Thoracic aorta (tissue), 2 donors: ENCODE results near the gene JMJD4. TPM values are rescaled to one million over a fixed set of nuclear protein-coding genes. Genes with fewer than 3 reads are reported as not detected.

ENCODE experiments used
- ATAC-seq: fragments of 150-250 bp; one replicate; pipeline ENCODE4 v1.8.0; 2017; ENCODE audit warnings: low read depth; ENCODE audit not compliant: insufficient number of reproducible peaks, low FRiP score
- DNase-seq: peaks from one replicate; pipeline ENCODE4 v3.0.0-alpha.2; 2020; ENCODE audit warnings: low spot score
- H3K27ac ChIP-seq, 2 donors: fragments of 200-600 bp; sonication (generic); 1 replicate in 1 of 2; 2 replicates in 1 of 2; pipeline ENCODE4 v1.5.1; 2016; ENCODE audit warnings: mild to moderate bottlenecking in 2 of 2, moderate library complexity in 2 of 2
- H3K27me3 ChIP-seq: fragments of 200-600 bp; sonication (generic); replicated peaks from 2 replicates; pipeline ENCODE4 v1.6.0; 2016; ENCODE audit warnings: mild to moderate bottlenecking; ENCODE audit not compliant: insufficient read depth
- H3K36me3 ChIP-seq: fragments of 200-600 bp; sonication (generic); one replicate; pipeline ENCODE4 v1.5.1; 2016
- H3K4me1 ChIP-seq, 2 donors: fragments of 200-600 bp; sonication (generic); 1 replicate in 1 of 2; 2 replicates in 1 of 2; pipeline versions ENCODE4 v1.5.1 to v1.6.0; 2016; ENCODE audit warnings: low read depth in 2 of 2, mild to moderate bottlenecking in 1 of 2; ENCODE audit not compliant: control insufficient read depth in 1 of 2
- H3K4me3 ChIP-seq: fragments of 200-600 bp; sonication (generic); 2 replicates; pipeline ENCODE4 v1.5.1; 2016; ENCODE audit warnings: mild to moderate bottlenecking
- H3K9me3 ChIP-seq: fragments of 200-600 bp; sonication (generic); 2 replicates; pipeline ENCODE4 v1.5.1; 2016
- total RNA-seq, 2 donors: library from RNA; depleted of rRNA; stranded (reverse); fragments of >200 nt; gene quantifications; one replicate each; pipeline versions ENCODE4 v1.1.0 to v1.2.3, GENCODE V29; 2016
- TF ChIP-seq, protein P1 (sequence below): fragments of 200-600 bp; sonication (generic); IDR thresholded peaks from one replicate; pipeline ENCODE4 v1.5.1; 2019; ENCODE audit warnings: antibody characterized with exemption

Gene JMJD4
- total RNA-seq, 2 donors from 2014 or later = 19.4 to 24.2 TPM

DNA sequence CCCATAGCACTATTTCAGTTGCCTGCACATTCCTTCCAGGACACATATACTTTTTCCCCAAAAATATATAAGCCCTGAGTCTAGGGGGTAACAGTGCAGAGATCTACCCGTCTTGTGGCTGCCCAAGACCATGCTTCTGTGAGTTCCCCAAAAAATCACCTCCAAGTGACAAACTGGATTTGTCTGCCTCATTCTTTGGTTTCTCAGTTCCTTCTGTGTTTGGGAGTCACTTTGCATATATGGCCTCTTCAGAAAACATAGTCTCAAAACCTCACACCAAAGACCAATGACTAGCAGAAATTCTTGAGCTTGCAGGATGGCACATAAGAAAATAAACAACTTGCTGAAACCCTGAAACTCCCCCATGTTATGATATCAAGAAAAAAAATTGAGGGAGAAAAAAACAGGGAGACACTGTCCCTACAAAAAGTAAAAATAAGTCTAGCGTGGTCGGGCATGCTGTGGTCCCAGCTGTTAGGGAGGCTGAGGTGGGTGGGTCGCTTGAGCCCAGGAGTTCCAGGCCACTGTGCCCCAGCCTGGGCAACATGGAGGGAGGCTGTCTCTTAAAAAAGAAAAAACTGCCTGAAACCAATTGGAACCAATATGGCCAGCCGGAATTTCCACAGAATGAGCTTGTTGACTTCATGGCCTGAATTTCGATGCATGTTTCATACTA, 8.0 kb downstream of the JMJD4 start:
- no peak for ATAC-seq
- H3K4me1 ChIP-seq = peaks cover 2 to 27% of the 10 kb centered on the region in 2 donors
- H3K36me3 ChIP-seq = peaks cover 2% of the 10 kb centered on the region
- TF ChIP-seq, protein P1, sequence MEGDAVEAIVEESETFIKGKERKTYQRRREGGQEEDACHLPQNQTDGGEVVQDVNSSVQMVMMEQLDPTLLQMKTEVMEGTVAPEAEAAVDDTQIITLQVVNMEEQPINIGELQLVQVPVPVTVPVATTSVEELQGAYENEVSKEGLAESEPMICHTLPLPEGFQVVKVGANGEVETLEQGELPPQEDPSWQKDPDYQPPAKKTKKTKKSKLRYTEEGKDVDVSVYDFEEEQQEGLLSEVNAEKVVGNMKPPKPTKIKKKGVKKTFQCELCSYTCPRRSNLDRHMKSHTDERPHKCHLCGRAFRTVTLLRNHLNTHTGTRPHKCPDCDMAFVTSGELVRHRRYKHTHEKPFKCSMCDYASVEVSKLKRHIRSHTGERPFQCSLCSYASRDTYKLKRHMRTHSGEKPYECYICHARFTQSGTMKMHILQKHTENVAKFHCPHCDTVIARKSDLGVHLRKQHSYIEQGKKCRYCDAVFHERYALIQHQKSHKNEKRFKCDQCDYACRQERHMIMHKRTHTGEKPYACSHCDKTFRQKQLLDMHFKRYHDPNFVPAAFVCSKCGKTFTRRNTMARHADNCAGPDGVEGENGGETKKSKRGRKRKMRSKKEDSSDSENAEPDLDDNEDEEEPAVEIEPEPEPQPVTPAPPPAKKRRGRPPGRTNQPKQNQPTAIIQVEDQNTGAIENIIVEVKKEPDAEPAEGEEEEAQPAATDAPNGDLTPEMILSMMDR = no peak
- peaks cover 7% of the 10 kb centered on the region for H3K9me3 ChIP-seq
- H3K4me3 ChIP-seq = no peak overlapping the region
- no peaks in the 10 kb centered on the region for H3K27me3 ChIP-seq
- DNase-seq = no peak
- no peak overlapping the region for H3K27ac ChIP-seq

DNA sequence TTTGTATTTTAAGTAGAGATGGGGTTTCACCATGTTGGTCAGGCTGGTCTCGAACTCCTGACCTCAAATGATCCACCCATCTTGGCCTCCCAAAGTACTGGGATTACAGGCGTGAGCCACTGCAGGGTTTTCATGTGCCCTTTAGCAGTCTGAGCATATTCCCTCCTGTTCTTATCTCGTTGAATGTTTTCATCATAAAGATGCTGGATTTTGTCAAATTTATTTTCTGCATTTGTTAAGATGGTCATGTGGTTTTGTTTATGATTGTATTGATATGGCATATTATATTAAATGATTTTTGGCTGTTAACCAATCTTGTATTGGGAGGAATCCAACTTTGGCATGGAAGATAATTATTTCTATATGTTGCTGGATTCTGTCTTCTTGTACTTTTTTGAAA, 8.8 kb downstream of the JMJD4 start:
- TF ChIP-seq, protein P1 = no peak
- no peaks in the 10 kb centered on the region for H3K36me3 ChIP-seq
- H3K27me3 ChIP-seq = no peaks in the 10 kb centered on the region
- no peak overlapping the region for H3K4me3 ChIP-seq
- peaks cover 12% of the 10 kb centered on the region for H3K9me3 ChIP-seq
- peaks cover 2 to 27% of the 10 kb centered on the region in 2 donors for H3K4me1 ChIP-seq
- DNase-seq = no peak
- no peak for ATAC-seq
- no peak overlapping the region for H3K27ac ChIP-seq

DNA sequence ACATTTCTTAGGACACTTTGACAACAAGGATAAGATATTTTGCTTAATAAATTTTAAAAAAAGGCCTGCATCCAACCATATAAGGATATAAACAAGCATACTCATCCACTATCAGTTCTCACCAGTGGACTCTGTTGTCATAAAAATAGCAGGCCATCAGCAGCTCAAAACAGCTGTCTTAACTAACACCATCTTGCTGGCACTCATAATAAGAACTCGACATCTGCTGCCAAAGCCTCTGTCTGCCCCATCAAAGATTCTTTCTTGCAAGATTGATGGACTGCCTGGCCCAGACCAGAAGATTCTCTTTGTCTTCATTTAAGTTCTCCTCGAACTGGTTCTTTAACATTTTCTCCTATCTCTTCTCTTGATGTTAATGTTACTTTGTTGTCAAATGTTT, 10.1 kb downstream of the JMJD4 start:
- Histone ChIP-seq H3K9me3 (peaks cover 17% of the 10 kb centered on the region), H3K4me3 (no peak overlapping the region), H3K36me3 (no peaks in the 10 kb centered on the region), H3K27me3 (no peaks in the 10 kb centered on the region), H3K4me1 (peaks cover 2 to 18% of the 10 kb centered on the region in 2 donors), H3K27ac (no peak overlapping the region)
- no peak for DNase-seq
- TF ChIP-seq, protein P1 = no peak
- no peak for ATAC-seq

DNA sequence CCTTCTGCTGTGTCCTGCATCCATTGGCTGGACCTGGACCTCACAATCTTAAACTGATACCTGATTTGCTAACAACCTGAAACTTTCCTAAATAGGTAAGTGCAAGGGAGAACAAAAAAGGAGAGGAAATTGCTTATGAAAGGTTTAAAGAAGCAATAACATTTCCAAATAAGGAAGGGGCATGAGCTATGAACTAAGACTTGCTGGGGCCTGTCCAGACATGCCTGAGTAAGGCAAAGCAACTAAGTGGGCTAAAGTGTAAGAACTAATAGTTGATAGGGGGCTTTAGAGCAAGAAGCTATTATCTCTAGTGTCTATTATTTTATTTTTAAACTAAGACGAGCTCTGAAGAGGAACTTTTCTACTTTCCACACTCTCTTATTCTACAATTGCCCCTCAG, 11.6 kb downstream of the JMJD4 start:
- Histone ChIP-seq H3K27me3 (no peaks in the 10 kb centered on the region), H3K27ac (no peak overlapping the region), H3K4me3 (no peak overlapping the region), H3K4me1 (peaks cover 2 to 6% of the 10 kb centered on the region in 2 donors), H3K9me3 (peaks cover 26% of the 10 kb centered on the region), H3K36me3 (no peaks in the 10 kb centered on the region)
- DNase-seq (no peak), ATAC-seq (no peak)
- TF ChIP-seq, protein P1 = no peak

DNA sequence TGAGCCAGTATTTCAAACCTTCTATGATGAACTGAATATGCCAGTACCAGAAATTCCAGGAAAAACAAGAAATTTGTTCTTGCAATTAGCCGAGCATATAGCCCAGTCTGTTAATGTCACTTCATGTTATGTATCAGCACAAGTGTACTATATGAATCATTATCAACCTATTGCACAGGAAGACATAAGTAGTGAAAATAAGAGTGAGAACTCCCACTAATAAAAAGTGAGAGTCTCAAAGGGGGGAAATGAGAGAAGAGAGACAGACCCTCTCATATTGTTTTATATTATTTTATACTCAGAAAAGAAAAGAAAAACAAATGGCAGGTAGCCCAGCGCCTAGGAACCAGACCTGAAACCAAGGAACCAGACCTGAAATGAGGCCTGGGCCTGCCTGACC, 16.2 kb downstream of the JMJD4 start:
- TF ChIP-seq, protein P1 = no peak
- peaks cover 38% of the 10 kb centered on the region for H3K9me3 ChIP-seq
- ATAC-seq = no peak

More for the DNA sequence above, 16.2 kb downstream of the JMJD4 start:
- Histone ChIP-seq H3K27me3 (no peaks in the 10 kb centered on the region), H3K27ac (no peak overlapping the region), H3K4me1 (no peaks in the 10 kb centered on the region), H3K36me3 (no peaks in the 10 kb centered on the region), H3K4me3 (no peak overlapping the region)
- no peak for DNase-seq
